PFSK-1 (cell line): ENCODE results near the gene CAPN1.

Experiments used
- FOXP2 ChIP-seq: optimal IDR thresholded peaks from 2 replicates; pipeline ENCODE3; 2011; ENCODE audit warnings: borderline replicate concordance, control low read depth, inconsistent platforms; ENCODE audit not compliant: insufficient read depth; ENCODE audit errors: extremely low read length, extremely low read depth
- POLR2AphosphoS5 ChIP-seq: IDR thresholded peaks from 2 replicates; pipeline ENCODE4 v1.6.1; 2012; ENCODE audit warnings: low read depth, mild to moderate bottlenecking, control low read depth, low read length, moderate library complexity
- SIN3A ChIP-seq: IDR thresholded peaks from 2 replicates; pipeline ENCODE4 v1.6.1; 2012; ENCODE audit warnings: mild to moderate bottlenecking, low read length, moderate library complexity, borderline replicate concordance; ENCODE audit not compliant: insufficient read depth
- TAF1 ChIP-seq: IDR thresholded peaks from 2 replicates; pipeline ENCODE4 v1.6.1; 2012; ENCODE audit warnings: low read length, control low read depth, borderline replicate concordance; ENCODE audit not compliant: insufficient read depth
- TF ChIP-seq, protein P1 (sequence below), 2 experiments: IDR thresholded peaks; 2 replicates each; pipeline versions ENCODE4 v1.6.1 to v1.8.0; 2011 to 2012; ENCODE audit warnings: low read depth in 2 of 2, low read length in 2 of 2, control low read depth in 1 of 2, inconsistent platforms in 1 of 2, mild to moderate bottlenecking in 1 of 2, moderate library complexity in 1 of 2; ENCODE audit not compliant: insufficient read depth in 1 of 2

Gene CAPN1

DNA sequence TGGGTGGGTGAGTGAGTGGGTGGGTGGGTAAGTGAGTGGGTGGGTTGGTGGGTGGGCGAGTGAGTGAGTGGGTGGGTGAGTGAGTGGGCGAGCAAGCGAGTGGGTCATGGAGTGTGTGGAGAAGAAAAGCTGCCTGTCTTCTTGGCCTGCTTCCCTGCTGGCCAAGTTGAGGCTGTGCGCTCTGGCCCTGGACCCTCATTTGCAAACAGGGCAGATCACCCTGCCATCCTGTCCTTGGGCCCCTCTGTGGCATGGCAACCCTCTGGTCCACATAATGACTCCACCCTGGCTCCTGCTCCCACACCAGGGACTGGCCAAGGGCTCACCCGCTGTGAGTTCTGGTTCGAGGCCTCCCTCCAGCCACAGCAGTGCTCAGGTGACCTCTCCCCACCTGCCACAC, 35.1 kb downstream of the CAPN1 start:
- no peak for TF ChIP-seq TAF1
- TF ChIP-seq, protein P1, sequence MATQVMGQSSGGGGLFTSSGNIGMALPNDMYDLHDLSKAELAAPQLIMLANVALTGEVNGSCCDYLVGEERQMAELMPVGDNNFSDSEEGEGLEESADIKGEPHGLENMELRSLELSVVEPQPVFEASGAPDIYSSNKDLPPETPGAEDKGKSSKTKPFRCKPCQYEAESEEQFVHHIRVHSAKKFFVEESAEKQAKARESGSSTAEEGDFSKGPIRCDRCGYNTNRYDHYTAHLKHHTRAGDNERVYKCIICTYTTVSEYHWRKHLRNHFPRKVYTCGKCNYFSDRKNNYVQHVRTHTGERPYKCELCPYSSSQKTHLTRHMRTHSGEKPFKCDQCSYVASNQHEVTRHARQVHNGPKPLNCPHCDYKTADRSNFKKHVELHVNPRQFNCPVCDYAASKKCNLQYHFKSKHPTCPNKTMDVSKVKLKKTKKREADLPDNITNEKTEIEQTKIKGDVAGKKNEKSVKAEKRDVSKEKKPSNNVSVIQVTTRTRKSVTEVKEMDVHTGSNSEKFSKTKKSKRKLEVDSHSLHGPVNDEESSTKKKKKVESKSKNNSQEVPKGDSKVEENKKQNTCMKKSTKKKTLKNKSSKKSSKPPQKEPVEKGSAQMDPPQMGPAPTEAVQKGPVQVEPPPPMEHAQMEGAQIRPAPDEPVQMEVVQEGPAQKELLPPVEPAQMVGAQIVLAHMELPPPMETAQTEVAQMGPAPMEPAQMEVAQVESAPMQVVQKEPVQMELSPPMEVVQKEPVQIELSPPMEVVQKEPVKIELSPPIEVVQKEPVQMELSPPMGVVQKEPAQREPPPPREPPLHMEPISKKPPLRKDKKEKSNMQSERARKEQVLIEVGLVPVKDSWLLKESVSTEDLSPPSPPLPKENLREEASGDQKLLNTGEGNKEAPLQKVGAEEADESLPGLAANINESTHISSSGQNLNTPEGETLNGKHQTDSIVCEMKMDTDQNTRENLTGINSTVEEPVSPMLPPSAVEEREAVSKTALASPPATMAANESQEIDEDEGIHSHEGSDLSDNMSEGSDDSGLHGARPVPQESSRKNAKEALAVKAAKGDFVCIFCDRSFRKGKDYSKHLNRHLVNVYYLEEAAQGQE (IDR thresholded peaks at IDR 0.05; ENCODE audit: insufficient read depth in 1 of 2, low read depth in 2 of 2, low read length in 2 of 2): no peak
- no peak for TF ChIP-seq SIN3A
- no peak for TF ChIP-seq POLR2AphosphoS5
- no peak for TF ChIP-seq FOXP2

DNA sequence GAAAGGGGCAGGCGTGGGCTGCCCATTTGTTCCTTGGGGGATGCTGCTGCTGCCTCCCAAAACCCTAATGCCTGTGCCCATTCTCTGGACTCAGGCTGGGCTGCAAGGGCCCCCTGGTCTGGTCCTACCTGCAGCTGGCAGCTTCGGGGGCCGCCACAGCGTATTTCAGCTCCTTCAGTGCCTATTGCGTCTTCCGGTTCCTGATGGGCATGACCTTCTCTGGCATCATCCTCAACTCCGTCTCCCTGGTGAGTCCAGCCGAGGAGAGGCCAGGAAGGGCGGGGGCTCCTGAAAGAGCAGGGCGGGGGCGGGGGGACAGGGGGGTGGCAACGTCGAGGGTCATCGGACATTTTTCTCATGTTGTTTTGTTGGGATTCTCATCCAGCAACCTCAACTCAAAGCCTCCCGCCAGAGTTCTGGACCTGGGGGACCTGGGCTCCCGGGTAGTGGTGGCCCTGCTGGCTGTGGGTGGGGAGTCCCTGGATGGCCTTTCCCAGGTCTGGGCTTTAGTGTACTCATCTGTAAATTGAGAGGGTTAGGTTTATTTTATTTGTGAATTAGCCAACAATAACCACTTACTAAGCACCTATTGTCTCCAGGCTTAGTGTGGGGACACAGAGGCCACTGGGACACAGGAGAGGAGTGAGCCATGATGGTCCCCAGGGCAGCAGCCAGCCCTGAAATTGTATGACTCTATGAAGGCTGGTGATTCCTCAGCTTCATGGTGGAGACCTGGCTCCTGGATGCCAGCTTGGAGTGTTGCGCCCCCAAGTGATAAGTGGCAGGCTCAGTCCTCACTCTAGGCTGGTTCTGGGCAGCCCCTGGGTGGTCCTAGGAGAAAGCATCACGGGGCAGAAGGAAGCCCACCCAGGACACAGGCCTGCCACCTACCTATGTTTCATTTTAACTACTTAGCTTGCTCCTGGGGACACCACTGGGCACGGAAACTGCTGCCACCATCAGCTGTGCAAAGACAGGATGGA, 36.0 kb downstream of the CAPN1 start:
- TF ChIP-seq FOXP2: no peak
- no peak for TF ChIP-seq POLR2AphosphoS5
- TF ChIP-seq TAF1: no peak
- TF ChIP-seq SIN3A: no peak
- TF ChIP-seq, protein P1 (IDR thresholded peaks at IDR 0.05; ENCODE audit: insufficient read depth in 1 of 2, low read depth in 2 of 2, low read length in 2 of 2): no peak

DNA sequence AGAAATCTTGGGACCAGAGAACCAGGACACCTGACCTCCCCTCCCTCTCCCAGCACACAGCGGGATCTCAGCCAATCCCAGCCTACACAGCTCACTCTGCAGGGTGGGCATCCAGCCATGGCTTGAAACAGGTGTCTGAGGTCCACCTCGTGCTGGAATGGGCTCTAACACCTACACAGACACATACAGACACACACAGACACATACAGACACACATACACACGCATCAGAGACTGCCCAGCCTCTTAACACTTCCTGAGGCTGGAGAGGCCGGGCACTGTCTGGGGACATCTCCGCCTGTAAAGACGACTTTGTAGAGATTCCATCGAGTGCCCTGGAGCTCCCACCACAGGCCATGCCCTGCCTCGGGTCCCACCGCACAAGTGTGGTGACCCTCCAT, 36.7 kb downstream of the CAPN1 start:
- TF ChIP-seq TAF1: no peak
- no peak for TF ChIP-seq FOXP2
- TF ChIP-seq POLR2AphosphoS5: no peak
- TF ChIP-seq, protein P1 (IDR thresholded peaks at IDR 0.05; ENCODE audit: insufficient read depth in 1 of 2, low read depth in 2 of 2, low read length in 2 of 2): no peak
- no peak for TF ChIP-seq SIN3A

DNA sequence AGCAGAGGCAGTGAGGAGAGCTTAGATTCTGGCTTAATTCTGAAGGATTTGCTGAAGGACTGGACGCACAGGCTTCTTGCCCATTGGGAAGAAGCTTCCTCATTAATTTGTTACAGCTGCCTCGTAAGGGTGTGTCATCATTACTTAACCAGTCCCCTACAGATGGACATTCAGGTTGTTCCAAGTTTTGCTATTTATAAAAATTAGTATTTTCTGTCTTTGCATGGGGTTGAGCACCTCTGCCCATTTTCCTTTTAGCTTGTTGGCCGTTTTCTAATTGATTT, 38.1 kb downstream of the CAPN1 start:
- TF ChIP-seq POLR2AphosphoS5: no peak
- no peak for TF ChIP-seq SIN3A
- TF ChIP-seq, protein P1 (IDR thresholded peaks at IDR 0.05; ENCODE audit: insufficient read depth in 1 of 2, low read depth in 2 of 2, low read length in 2 of 2): no peak
- no peak for TF ChIP-seq TAF1
- no peak for TF ChIP-seq FOXP2
